Skeletal muscle tissue (tissue), 4 donors: Measurements from ENCODE around the gene ANKRD11. TPM values are rescaled to one million over a fixed set of nuclear protein-coding genes. Genes with fewer than 3 reads are reported as not detected.
"Not testable (repeated sequence)": the region's sequence is repeated elsewhere in the genome, so short reads cannot be mapped to it uniquely, and the experiment has no call there.

Experiments used
- H3K27ac ChIP-seq: one replicate; pipeline ENCODE4 v1.7.0; 2013; ENCODE audit warnings: mild to moderate bottlenecking, low read depth, low read length, inconsistent platforms
- H3K27me3 ChIP-seq, 3 donors: one replicate each; pipeline ENCODE4 v1.7.0; 2013; ENCODE audit warnings: low read length in 3 of 3; ENCODE audit not compliant: control insufficient read depth in 3 of 3, insufficient read depth in 3 of 3
- H3K36me3 ChIP-seq, 3 donors: one replicate each; pipeline ENCODE4 v1.7.0; 2013; ENCODE audit warnings: low read length in 3 of 3; ENCODE audit not compliant: control insufficient read depth in 3 of 3, insufficient read depth in 3 of 3
- H3K4me1 ChIP-seq, 3 donors: one replicate each; pipeline ENCODE4 v1.7.0; 2013; ENCODE audit warnings: low read length in 3 of 3, mild to moderate bottlenecking in 3 of 3; ENCODE audit not compliant: control insufficient read depth in 3 of 3, insufficient read depth in 3 of 3
- H3K4me3 ChIP-seq, 3 donors: one replicate each; pipeline ENCODE4 v1.7.0; 2013; ENCODE audit warnings: low read length in 3 of 3
- H3K9ac ChIP-seq, 3 donors: one replicate each; pipeline ENCODE4 v1.7.0; 2013; ENCODE audit warnings: low read length in 3 of 3, mild to moderate bottlenecking in 3 of 3, moderate library complexity in 2 of 3, low read depth in 1 of 3
- H3K9me3 ChIP-seq, 3 donors: one replicate each; pipeline ENCODE4 v1.7.0; 2013; ENCODE audit warnings: low read length in 3 of 3; ENCODE audit not compliant: control insufficient read depth in 3 of 3
- total RNA-seq: library from RNA; depleted of rRNA; stranded (reverse); fragments of >200 nt; gene quantifications from one replicate; pipeline ENCODE4 v1.2.3, GENCODE V29; 2014
- donor health status: Osteomylitis.

Gene ANKRD11
- total RNA-seq, 1 donor from 2014 or later: 21.4 TPM

- peaks cover 0 to 5% (median 4%) of the 10 kb centered on the region in 3 donors for H3K4me1 ChIP-seq
- H3K4me3 ChIP-seq: peak overlapping the region in 1 of 3 donors; percentile 52
- no peaks in the 10 kb centered on the region for H3K36me3 ChIP-seq
- peaks cover 0 to 2% (median 0%) of the 10 kb centered on the region in 3 donors for H3K9me3 ChIP-seq
- H3K27me3 ChIP-seq: peaks cover 0 to 19% (median 11%) of the 10 kb centered on the region in 3 donors
- peak overlapping the region in 1 of 3 donors; percentile 8 for H3K9ac ChIP-seq
- no peak overlapping the region for H3K27ac ChIP-seq
Measured at GRCh38 chr16:89246903-89247733, 243.2 kb downstream of the ANKRD11 start.

- Histone ChIP-seq H3K9ac (peak overlapping the region in 1 of 3 donors; percentile 8), H3K4me1 (peaks cover 3 to 10% (median 7%) of the 10 kb centered on the region in 3 donors), H3K27me3 (peaks cover 0 to 19% (median 11%) of the 10 kb centered on the region in 3 donors), H3K27ac (no peak overlapping the region), H3K4me3 (peak overlapping the region in 1 of 3 donors; percentile 52), H3K9me3 (peaks cover 0 to 2% (median 0%) of the 10 kb centered on the region in 3 donors), H3K36me3 (no peaks in the 10 kb centered on the region)
Measured at GRCh38 chr16:89246383-89246902, 243.9 kb downstream of the ANKRD11 start.

DNA sequence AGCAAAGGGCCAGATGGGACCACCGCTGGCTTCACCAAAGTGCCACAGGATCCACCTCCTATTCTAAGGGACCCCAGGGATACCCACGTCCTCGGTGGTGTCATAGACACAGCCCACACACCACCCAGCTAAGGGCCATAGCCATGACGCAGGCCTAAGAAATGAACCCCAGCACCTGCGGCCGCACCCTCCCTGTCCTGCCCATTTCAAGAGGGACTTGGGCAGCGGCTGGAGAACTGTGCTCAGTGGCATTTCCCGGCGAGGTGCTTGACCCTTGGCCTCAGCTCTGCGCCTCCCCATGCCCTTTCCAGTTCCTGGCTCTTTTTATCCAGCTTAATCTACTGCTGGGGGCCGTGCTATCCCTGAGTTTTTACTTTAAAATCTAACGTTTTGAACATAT, 245.6 kb downstream of the ANKRD11 start:
- peaks cover 3 to 14% (median 7%) of the 10 kb centered on the region in 3 donors for H3K4me1 ChIP-seq
- no peak overlapping the region for H3K4me3 ChIP-seq
- peaks cover 0 to 19% (median 8%) of the 10 kb centered on the region in 3 donors for H3K27me3 ChIP-seq
- H3K9me3 ChIP-seq: peaks cover 0 to 2% (median 0%) of the 10 kb centered on the region in 3 donors
- H3K36me3 ChIP-seq: no peaks in the 10 kb centered on the region
- H3K27ac ChIP-seq: no peak overlapping the region
- no peak overlapping the region for H3K9ac ChIP-seq

GRCh38 chr16:89244264-89244663, 246.1 kb downstream of the ANKRD11 start:
- not testable (repeated sequence) for H3K27ac ChIP-seq, H3K4me3 ChIP-seq, H3K36me3 ChIP-seq, H3K9me3 ChIP-seq, H3K9ac ChIP-seq
- H3K27me3 ChIP-seq: peaks cover 0 to 19% (median 8%) of the 10 kb centered on the region in 3 donors
- peaks cover 3 to 14% (median 7%) of the 10 kb centered on the region in 3 donors for H3K4me1 ChIP-seq

GRCh38 chr16:89243664-89244063, 246.7 kb downstream of the ANKRD11 start:
- Histone ChIP-seq H3K4me3 (no peak overlapping the region), H3K27me3 (peaks cover 0 to 18% (median 8%) of the 10 kb centered on the region in 3 donors), H3K27ac (no peak overlapping the region), H3K9me3 (peaks cover 0 to 2% (median 0%) of the 10 kb centered on the region in 3 donors), H3K4me1 (peaks cover 3 to 14% (median 7%) of the 10 kb centered on the region in 3 donors), H3K36me3 (no peaks in the 10 kb centered on the region), H3K9ac (no peak overlapping the region)

GRCh38 chr16:89242795-89243200, 247.6 kb downstream of the ANKRD11 start:
- Histone ChIP-seq H3K36me3 (no peaks in the 10 kb centered on the region), H3K9ac (no peak overlapping the region), H3K4me1 (peaks cover 3 to 14% (median 7%) of the 10 kb centered on the region in 3 donors), H3K27me3 (peaks cover 0 to 11% (median 4%) of the 10 kb centered on the region in 3 donors), H3K27ac (no peak overlapping the region), H3K4me3 (no peak overlapping the region), H3K9me3 (peaks cover 0 to 2% (median 0%) of the 10 kb centered on the region in 3 donors)

DNA sequence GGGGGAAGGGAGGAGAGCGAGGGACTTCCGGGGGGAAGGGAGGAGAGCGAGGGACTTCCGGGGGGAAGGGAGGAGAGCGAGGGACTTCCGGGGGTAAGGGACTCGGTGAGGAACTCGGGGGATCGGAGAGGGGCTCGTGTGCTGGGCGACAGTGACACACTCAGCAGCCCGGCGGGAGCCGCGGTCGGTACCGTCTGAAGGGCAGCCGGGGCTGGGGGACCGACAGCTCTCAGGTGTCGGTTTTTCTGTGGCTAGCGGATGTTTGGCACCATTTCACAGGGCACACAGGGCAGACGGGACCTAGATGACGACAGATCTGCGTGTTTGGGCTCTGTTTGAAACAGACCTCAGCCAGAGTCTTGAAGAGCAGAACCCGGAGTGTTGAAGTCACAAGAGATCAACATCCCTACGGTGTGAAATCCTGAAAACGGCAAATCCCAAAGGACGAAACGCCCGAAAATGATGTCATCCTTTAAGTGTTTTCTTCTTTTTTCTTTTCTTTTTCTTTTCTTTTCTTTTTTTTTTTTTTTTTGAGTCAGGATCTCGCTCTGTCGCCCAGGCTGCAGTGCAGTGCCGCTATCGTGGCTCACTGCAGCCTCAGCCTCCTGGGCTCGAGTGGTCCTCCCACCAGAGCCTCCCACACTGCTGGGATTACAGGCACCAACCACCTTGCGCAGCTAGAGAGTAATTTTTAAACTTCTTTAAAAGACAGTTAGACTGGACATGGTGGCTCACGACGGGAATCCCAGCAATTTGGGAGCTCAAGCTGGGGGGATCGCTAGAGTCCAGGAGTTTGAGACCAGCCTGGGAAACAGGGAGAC, 249.0 kb downstream of the ANKRD11 start:
- H3K36me3 ChIP-seq: no peaks in the 10 kb centered on the region
- peaks cover 3 to 8% (median 3%) of the 10 kb centered on the region in 3 donors for H3K4me1 ChIP-seq
- peaks cover 0 to 4% (median under 1%) of the 10 kb centered on the region in 3 donors for H3K27me3 ChIP-seq
- peak overlapping the region; percentile 93 to 97 (median 94) for H3K9ac ChIP-seq
- H3K27ac ChIP-seq: peak overlapping the region; percentile 92
- H3K9me3 ChIP-seq: peaks cover 0 to 2% (median 0%) of the 10 kb centered on the region in 3 donors
- H3K4me3 ChIP-seq: peak overlapping the region; percentile 87 to 99 (median 91)

GRCh38 chr16:89237733-89238132, 252.6 kb downstream of the ANKRD11 start:
- Histone ChIP-seq H3K27me3 (no peaks in the 10 kb centered on the region), H3K27ac (no peak overlapping the region), H3K4me1 (peaks cover 3 to 9% (median 3%) of the 10 kb centered on the region in 3 donors), H3K36me3 (peaks cover 10 to 18% (median 12%) of the 10 kb centered on the region in 3 donors), H3K9me3 (no peaks in the 10 kb centered on the region), H3K4me3 (no peak overlapping the region), H3K9ac (no peak overlapping the region)

- H3K36me3 ChIP-seq: peaks cover 27 to 32% (median 32%) of the 10 kb centered on the region in 3 donors
Measured at GRCh38 chr16:89233678-89234490, 256.5 kb downstream of the ANKRD11 start.

More at GRCh38 chr16:89233678-89234490, 256.5 kb downstream of the ANKRD11 start:
- Histone ChIP-seq H3K4me3 (no peak overlapping the region), H3K9ac (no peak overlapping the region), H3K27ac (no peak overlapping the region), H3K27me3 (no peaks in the 10 kb centered on the region), H3K9me3 (no peaks in the 10 kb centered on the region), H3K4me1 (peaks cover 4 to 18% (median 17%) of the 10 kb centered on the region in 3 donors)
